H1 (cell line): ENCODE results near the gene OMA1. TPM values are rescaled to one million over a fixed set of nuclear protein-coding genes. Genes with fewer than 3 reads are reported as not detected.

Source experiments
- CTCF ChIA-PET: fragments of 300-600 bp; sonication (Branson Sonifier 250); formaldehyde crosslinking; loops from one replicate; lab custom pipeline; 2021; ENCODE audit not compliant: partially characterized antibody; lab: Charles Lee
- POLR2A ChIA-PET: fragments of 300-600 bp; sonication (Branson Sonifier 250); formaldehyde crosslinking; loops from one replicate; lab custom pipeline; 2021; ENCODE audit warnings: inconsistent platforms; ENCODE audit not compliant: partially characterized antibody; lab: Charles Lee
- DNase-seq, 2 experiments: peaks; one replicate each; pipeline versions ENCODE4 v3.0.0 to v3.0.0-alpha.2; 2010 to 2022; ENCODE audit warnings: low spot score in 2 of 2, low read depth in 1 of 2, mixed read lengths in 1 of 2
- FAIRE-seq: peaks from 2 replicates; lab custom pipeline; 2011; peaks lifted over from hg19 to GRCh38; lab: Jason Lieb, UNC
- H2AFZ ChIP-seq: 2 replicates; pipeline ENCODE4 v1.8.1; 2012; ENCODE audit warnings: low read length, inconsistent platforms
- H2AK5ac ChIP-seq: 2 replicates; pipeline ENCODE4 v1.6.1; 2013; ENCODE audit warnings: low read depth, low read length
- H2BK120ac ChIP-seq: replicated peaks from 2 replicates; pipeline ENCODE3; 2013; ENCODE audit warnings: low read depth, low read length, inconsistent platforms
- H2BK12ac ChIP-seq: 2 replicates; pipeline ENCODE4 v1.6.1; 2013; ENCODE audit warnings: low read depth, low read length
- H2BK15ac ChIP-seq: 2 replicates; pipeline ENCODE4 v1.6.1; 2013; ENCODE audit warnings: low read length
- H2BK20ac ChIP-seq: 2 replicates; pipeline ENCODE4 v1.6.1; 2013; ENCODE audit warnings: low read length
- H2BK5ac ChIP-seq: 2 replicates; pipeline ENCODE4 v1.6.1; 2013; ENCODE audit warnings: low read depth, low read length
- H3K14ac ChIP-seq: 2 replicates; pipeline ENCODE4 v1.6.1; 2013; ENCODE audit warnings: inconsistent platforms; ENCODE audit not compliant: insufficient read length
- H3K18ac ChIP-seq: 2 replicates; pipeline ENCODE4 v1.6.1; 2013; ENCODE audit warnings: low read length; ENCODE audit errors: extremely low read depth
- H3K23ac ChIP-seq: 2 replicates; pipeline ENCODE4 v1.6.1; 2013; ENCODE audit warnings: inconsistent platforms; ENCODE audit not compliant: insufficient read length
- H3K23me2 ChIP-seq: 2 replicates; pipeline ENCODE4 v1.6.1; 2013; ENCODE audit warnings: low read depth, low read length
- H3K27ac ChIP-seq: 2 replicates; pipeline ENCODE4 v1.6.1; 2011; ENCODE audit warnings: low read depth, low read length, inconsistent platforms
- H3K27me3 ChIP-seq, 4 experiments: replicated peaks in 1 of 4; 1 replicate in 1 of 4; 2 replicates in 3 of 4; pipeline versions ENCODE4 v1.6.1 to v1.8.1; 2011 to 2013; ENCODE audit warnings: low read length in 3 of 4, mild to moderate bottlenecking in 3 of 4, inconsistent platforms in 2 of 4, mixed read lengths in 2 of 4, moderate library complexity in 1 of 4; ENCODE audit not compliant: control insufficient read depth in 3 of 4, insufficient read depth in 3 of 4; ENCODE audit errors: extremely low read depth in 1 of 4
- H3K36me3 ChIP-seq, 4 experiments: 2 replicates each; pipeline versions ENCODE4 v1.6.1 to v1.8.1; 2011 to 2013; ENCODE audit warnings: mild to moderate bottlenecking in 4 of 4, low read length in 3 of 4, moderate library complexity in 2 of 4, control low read depth in 1 of 4, inconsistent platforms in 1 of 4; ENCODE audit not compliant: insufficient read depth in 4 of 4, control insufficient read depth in 2 of 4
- H3K4ac ChIP-seq: replicated peaks from 2 replicates; pipeline ENCODE3; 2013; ENCODE audit warnings: low read length, low read depth, mixed read lengths, inconsistent platforms; ENCODE audit not compliant: insufficient read length
- H3K4me1 ChIP-seq, 4 experiments: replicated peaks in 1 of 4; 1 replicate in 1 of 4; 2 replicates in 3 of 4; pipeline versions ENCODE4 v1.6.1 to v1.8.1; 2011 to 2013; ENCODE audit warnings: low read length in 3 of 4, inconsistent platforms in 2 of 4, mixed read lengths in 1 of 4; ENCODE audit not compliant: insufficient read depth in 4 of 4, control insufficient read depth in 3 of 4
- H3K4me2 ChIP-seq, 2 experiments: 2 replicates each; pipeline versions ENCODE4 v1.6.1 to v1.8.1; 2011 to 2013; ENCODE audit warnings: low read depth in 2 of 2, low read length in 2 of 2, control low read depth in 1 of 2, inconsistent platforms in 1 of 2, mild to moderate bottlenecking in 1 of 2; ENCODE audit not compliant: insufficient read depth in 1 of 2
- H3K4me3 ChIP-seq, 4 experiments: fragments of 200-600, 300-600 bp in 1 of 4; sonication (generic), shearing (Covaris generic), sonication (Bioruptor Twin) in 1 of 4; 2 replicates each; pipeline versions ENCODE4 v1.5.1 to v1.8.1; 2011 to 2016; ENCODE audit warnings: low read length in 4 of 4, low read depth in 3 of 4, control low read depth in 2 of 4, inconsistent platforms in 2 of 4, mild to moderate bottlenecking in 2 of 4, mixed read lengths in 1 of 4, moderate library complexity in 1 of 4; ENCODE audit not compliant: insufficient read depth in 2 of 4; ENCODE audit errors: extremely low read depth in 1 of 4
- H3K56ac ChIP-seq: replicated peaks from 2 replicates; pipeline ENCODE3; 2013; ENCODE audit warnings: low read depth, mild to moderate bottlenecking, mixed read lengths, low read length, inconsistent platforms; ENCODE audit not compliant: insufficient read length
- H3K79me1 ChIP-seq: 2 replicates; pipeline ENCODE4 v1.6.1; 2013; ENCODE audit warnings: low read depth, low read length, control low read depth
- H3K79me2 ChIP-seq, 2 experiments: 2 replicates each; pipeline versions ENCODE4 v1.6.1 to v1.8.1; 2012 to 2013; ENCODE audit warnings: low read length in 2 of 2, mild to moderate bottlenecking in 2 of 2, inconsistent platforms in 1 of 2; ENCODE audit not compliant: insufficient read depth in 2 of 2, control insufficient read depth in 1 of 2
- H3K9ac ChIP-seq, 4 experiments: replicated peaks in 1 of 4; 1 replicate in 1 of 4; 2 replicates in 3 of 4; pipeline versions ENCODE4 v1.6.1 to v1.8.1; 2011 to 2013; ENCODE audit warnings: low read depth in 3 of 4, low read length in 3 of 4, control low read depth in 2 of 4, mild to moderate bottlenecking in 2 of 4, moderate library complexity in 2 of 4, inconsistent platforms in 1 of 4; ENCODE audit errors: extremely low read depth in 1 of 4
- H3K9me3 ChIP-seq, 2 experiments: 2 replicates each; pipeline versions ENCODE4 v1.6.1 to v1.8.1; 2012 to 2013; ENCODE audit warnings: mild to moderate bottlenecking in 2 of 2, moderate library complexity in 2 of 2, control low read depth in 1 of 2, inconsistent platforms in 1 of 2, low read depth in 1 of 2, low read length in 1 of 2, mixed read lengths in 1 of 2; ENCODE audit not compliant: insufficient read depth in 2 of 2
- H4K20me1 ChIP-seq, 2 experiments: replicated peaks in 1 of 2; 2 replicates each; pipeline versions ENCODE3 to v1.8.1; 2011 to 2013; ENCODE audit warnings: inconsistent platforms in 2 of 2, low read length in 2 of 2, mild to moderate bottlenecking in 1 of 2; ENCODE audit not compliant: insufficient read depth in 2 of 2, control insufficient read depth in 1 of 2
- H4K5ac ChIP-seq: 2 replicates; pipeline ENCODE4 v1.6.1; 2013; ENCODE audit warnings: low read length, low read depth, mixed read lengths, inconsistent platforms; ENCODE audit not compliant: insufficient read length
- H4K8ac ChIP-seq: 2 replicates; pipeline ENCODE4 v1.8.0; 2013; ENCODE audit warnings: mild to moderate bottlenecking, moderate library complexity, low read length, inconsistent platforms; ENCODE audit not compliant: insufficient read depth; ENCODE audit errors: extremely low read depth
- H4K91ac ChIP-seq: replicated peaks from 2 replicates; pipeline ENCODE3; 2013; ENCODE audit warnings: low read length, mixed read lengths, inconsistent platforms; ENCODE audit not compliant: insufficient read length
- CBX8 ChIP-seq: fragments of 300-800, 300-1000 bp; sonication (generic); IDR thresholded peaks from 2 replicates; pipeline ENCODE4 v1.7.1; 2016; ENCODE audit warnings: low read depth, low read length, borderline replicate concordance
- CHD2 ChIP-seq: IDR thresholded peaks from 2 replicates; pipeline ENCODE4 v1.6.1; 2012; ENCODE audit warnings: low read length, improper control_type of control experiment
- NRF1 ChIP-seq: IDR thresholded peaks from 2 replicates; pipeline ENCODE4 v1.6.1; 2011; ENCODE audit warnings: mild to moderate bottlenecking, low read depth, low read length, improper control_type of control experiment
- RFX5 ChIP-seq: IDR thresholded peaks from 2 replicates; pipeline ENCODE4 v1.6.1; 2011; ENCODE audit warnings: low read depth, low read length, improper control_type of control experiment, borderline replicate concordance
- TBP ChIP-seq: IDR thresholded peaks from 2 replicates; pipeline ENCODE4 v1.6.1; 2011; ENCODE audit warnings: low read depth, low read length, improper control_type of control experiment
- WGBS, 2 experiments: shearing (Covaris generic) in 1 of 2; methylation state at CpG; one replicate each; pipeline versions ENCODE4 v1.1.6 to v1.1.7; 2013 to 2015; ENCODE audit warnings: low lambda C conversion rate in 2 of 2, mixed read lengths in 2 of 2, inconsistent platforms in 1 of 2, low coverage in 1 of 2, missing lambda C conversion rate in 1 of 2; ENCODE audit not compliant: insufficient replicate concordance in 2 of 2, insufficient coverage in 1 of 2, insufficient read length in 1 of 2; ENCODE audit errors: extremely low coverage in 1 of 2, missing lambda C conversion rate in 1 of 2; 5-methylcytosine and 5-hydroxymethylcytosine counted together
- polyA plus RNA-seq, 7 experiments: library from polyadenylated mRNA; depleted of rRNA in 3 of 7; stranded (reverse) in 5 of 7; unstranded in 2 of 7; fragments of >200 nt in 5 of 7; fragments of 200-250 nt in 2 of 7; gene quantifications; 1 replicate in 5 of 7; 2 replicates in 1 of 7; 4 replicates in 1 of 7; pipeline versions ENCODE4 v1.2.1 to v1.2.3, GENCODE V29; 2011 to 2013; ENCODE audit warnings: missing spikeins in 2 of 7, mixed read lengths in 2 of 7
- total RNA-seq: library from RNA; stranded (reverse); fragmentation: NEBNext Ultra II Directional; extraction: Animal tissue kit (Norgen Biotek cat#: 25700); gene quantifications from 2 replicates; pipeline ENCODE4 v1.2.1, GENCODE V29; 2021
- TF ChIP-seq, protein P1 (sequence below): IDR thresholded peaks from 2 replicates; pipeline ENCODE4 v1.6.1; 2012; ENCODE audit warnings: inconsistent platforms

Gene OMA1
- total and polyA plus RNA-seq, 2 of the 8 experiments (the other 6 are each of a cell fraction or from before 2014, with no cell fraction given), result 7.7 to 11.7 TPM

DNA sequence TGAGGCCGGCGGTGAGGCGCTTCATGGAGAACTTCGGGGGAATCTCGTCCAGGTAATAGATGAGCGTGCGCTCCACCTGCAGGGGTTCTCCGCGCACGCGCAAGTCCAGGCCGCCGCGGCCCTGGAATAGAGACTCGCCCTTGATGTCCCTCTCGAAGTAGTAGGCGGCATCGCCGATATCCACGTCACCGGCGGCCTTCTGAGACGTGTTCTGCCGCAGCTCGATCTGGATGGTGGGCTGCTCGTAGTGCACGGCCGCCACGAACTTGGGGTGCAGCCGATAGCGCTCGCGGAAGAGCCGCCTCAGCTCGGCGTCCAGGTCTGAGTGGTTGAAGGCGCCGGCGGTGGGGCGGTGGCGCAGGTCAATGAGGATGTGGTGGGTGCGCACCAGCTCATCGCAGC is 29.8 kb upstream of the OMA1 start:
- peaks cover 0 to 6% (median 0%) of the 10 kb centered on the region in 4 experiments; a peak in 1 of 8 replicates for H3K36me3 ChIP-seq
- H3K4me3 ChIP-seq, result peak overlapping the region in 1 of 4 experiments; percentile 56; a peak in 2 of 8 replicates
- no peak overlapping the region for H2AFZ ChIP-seq
- H3K79me1 ChIP-seq, result no peaks in the 10 kb centered on the region
- DNase-seq (no peak), FAIRE-seq (no peak)
- no peak overlapping the region for H2BK20ac ChIP-seq
- peak overlapping the region; percentile 90; the same call in 1 of the 2 replicates for H2BK15ac ChIP-seq
- peak overlapping the region; percentile 75 for H4K91ac ChIP-seq
- ChIA-PET POLR2A (interaction anchor here (1.7 kb wide), 1 partner anchor 8 kb away, joined by 6 read pairs; no protein-coding TSS in a partner anchor), CTCF (interaction anchor here (0.9 kb wide), 1 partner anchor 326 kb away, joined by 3 read pairs; no protein-coding TSS in a partner anchor)
- no peak overlapping the region for H3K27ac ChIP-seq
- H3K14ac ChIP-seq, result no peak overlapping the region
- no peak overlapping the region; the same call in 1 of the 2 replicates for H2AK5ac ChIP-seq
- peaks cover 0 to 8% of the 10 kb centered on the region in 2 experiments; a peak in 2 of 4 replicates for H3K9me3 ChIP-seq
- H2BK5ac ChIP-seq, result no peak overlapping the region
- peaks cover 0 to 5% (median 1%) of the 10 kb centered on the region in 4 experiments; a peak in 3 of 7 replicates for H3K4me1 ChIP-seq
- TF ChIP-seq NRF1 (no peak), CHD2 (no peak), TBP (no peak), RFX5 (no peak), CBX8 (no peak)
- TF ChIP-seq, protein P1, sequence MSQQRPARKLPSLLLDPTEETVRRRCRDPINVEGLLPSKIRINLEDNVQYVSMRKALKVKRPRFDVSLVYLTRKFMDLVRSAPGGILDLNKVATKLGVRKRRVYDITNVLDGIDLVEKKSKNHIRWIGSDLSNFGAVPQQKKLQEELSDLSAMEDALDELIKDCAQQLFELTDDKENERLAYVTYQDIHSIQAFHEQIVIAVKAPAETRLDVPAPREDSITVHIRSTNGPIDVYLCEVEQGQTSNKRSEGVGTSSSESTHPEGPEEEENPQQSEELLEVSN, result no peak
- H2BK12ac ChIP-seq, result peak overlapping the region; percentile 94
- H3K4ac ChIP-seq, result no peak overlapping the region
- H4K20me1 ChIP-seq, result no peaks in the 10 kb centered on the region
- H3K27me3 ChIP-seq, result peaks cover 10 to 33% (median 25%) of the 10 kb centered on the region in 4 experiments
- H4K5ac ChIP-seq, result peak overlapping the region; percentile 38
- H3K4me2 ChIP-seq, result peak overlapping the region; percentile 51 to 59; a peak in 2 of 4 replicates
- no peaks in the 10 kb centered on the region for H3K79me2 ChIP-seq
- H4K8ac ChIP-seq, result peak overlapping the region; percentile 95
- peaks cover 4% of the 10 kb centered on the region; the same call in 1 of the 2 replicates for H3K23me2 ChIP-seq
- H3K9ac ChIP-seq, result no peak overlapping the region
- no peak overlapping the region for H3K18ac ChIP-seq
- no peak overlapping the region for H2BK120ac ChIP-seq
- no peak overlapping the region for H3K23ac ChIP-seq
- 92% methylated on average over 42 of the region's 43 CpGs; no CpG with 5 or more reads in 1 of the 2 experiments for WGBS, 2 experiments
- H3K56ac ChIP-seq, result no peak overlapping the region
